Natural killer cell (primary cell): ENCODE results near the gene CYP26B1. TPM values are rescaled to one million over a fixed set of nuclear protein-coding genes. Genes with fewer than 3 reads are reported as not detected.

Source experiments
- ATAC-seq, 3 donors: fragments of 150-1000 bp in 2 of 3; fragments of 200-7000 bp in 1 of 3; cut with Tn5 transposase; 1 replicate in 1 of 3; 2 replicates in 2 of 3; pipeline ENCODE4 v1.10.0; 2021; ENCODE audit warnings: mild to moderate bottlenecking in 2 of 3, moderate library complexity in 2 of 3
- DNase-seq, 2 donors: peaks; one replicate each; pipeline versions ENCODE4 v3.0.0 to v3.0.0-alpha.2; 2013 to 2021; ENCODE audit warnings: mixed read lengths in 1 of 2
- H3K27ac ChIP-seq: one replicate; pipeline ENCODE4 v1.5.1; 2013; ENCODE audit warnings: mild to moderate bottlenecking, low read length
- H3K27me3 ChIP-seq: one replicate; pipeline ENCODE4 v1.6.1; 2013; ENCODE audit warnings: low read length; ENCODE audit not compliant: control insufficient read depth, insufficient read depth
- H3K36me3 ChIP-seq: one replicate; pipeline ENCODE4 v1.6.1; 2013; ENCODE audit warnings: low read length; ENCODE audit not compliant: control insufficient read depth, insufficient read depth
- H3K4me1 ChIP-seq: one replicate; pipeline ENCODE4 v1.6.1; 2013; ENCODE audit warnings: low read length; ENCODE audit not compliant: control insufficient read depth, insufficient read depth
- H3K4me3 ChIP-seq: one replicate; pipeline ENCODE4 v1.5.1; 2013; ENCODE audit warnings: low read length
- H3K9me3 ChIP-seq: one replicate; pipeline ENCODE4 v1.6.1; 2013; ENCODE audit warnings: low read length; ENCODE audit not compliant: control insufficient read depth, insufficient read depth
- H3K27ac Mint-ChIP-seq, 2 donors: one replicate each; pipeline ENCODE4 v1.8.0; 2022; ENCODE audit warnings: mild to moderate bottlenecking in 2 of 2, mixed read lengths in 2 of 2, moderate library complexity in 1 of 2
- H3K27me3 Mint-ChIP-seq, 2 donors: one replicate each; pipeline ENCODE4 v1.8.0; 2022; ENCODE audit warnings: low read depth in 2 of 2, mixed read lengths in 2 of 2
- H3K36me3 Mint-ChIP-seq: one replicate; pipeline ENCODE4 v1.8.0; 2022; ENCODE audit warnings: mixed read lengths
- H3K4me1 Mint-ChIP-seq, 2 donors: one replicate each; pipeline ENCODE4 v1.8.0; 2022; ENCODE audit warnings: mixed read lengths in 2 of 2
- H3K4me3 Mint-ChIP-seq: one replicate; pipeline ENCODE4 v1.8.0; 2022; ENCODE audit warnings: mild to moderate bottlenecking, moderate library complexity, mixed read lengths
- H3K9me3 Mint-ChIP-seq, 2 donors: one replicate each; pipeline ENCODE4 v1.8.0; 2022; ENCODE audit warnings: mixed read lengths in 2 of 2
- WGBS: methylation state at CpG from one replicate; pipeline ENCODE4 v1.1.7; 2013; ENCODE audit warnings: missing lambda C conversion rate; ENCODE audit not compliant: insufficient coverage; 5-methylcytosine and 5-hydroxymethylcytosine counted together
- intact Hi-C: fragments of 100-400 bp; cut with micrococcal nuclease; formaldehyde crosslinking; loops from one replicate; pipeline ENCODE4 v1.14.2; 2022
- total RNA-seq, 4 donors: library from RNA; stranded (reverse); fragments of 120-200 nt in 1 of 4; gene quantifications; one replicate each; pipeline versions ENCODE4 v1.2.3 to v1.2.4, GENCODE V29; 2013 to 2022
- TF ChIP-seq, protein P1 (sequence below): fragments of 200-600 bp; IDR thresholded peaks from one replicate; pipeline ENCODE4 v1.8.0; 2022; ENCODE audit warnings: antibody characterized with exemption

The CYP26B1 gene
- total RNA-seq, 3 donors from 2014 or later (not counting 1 experiment from before 2014, with no cell fraction given) = not detected

DNA sequence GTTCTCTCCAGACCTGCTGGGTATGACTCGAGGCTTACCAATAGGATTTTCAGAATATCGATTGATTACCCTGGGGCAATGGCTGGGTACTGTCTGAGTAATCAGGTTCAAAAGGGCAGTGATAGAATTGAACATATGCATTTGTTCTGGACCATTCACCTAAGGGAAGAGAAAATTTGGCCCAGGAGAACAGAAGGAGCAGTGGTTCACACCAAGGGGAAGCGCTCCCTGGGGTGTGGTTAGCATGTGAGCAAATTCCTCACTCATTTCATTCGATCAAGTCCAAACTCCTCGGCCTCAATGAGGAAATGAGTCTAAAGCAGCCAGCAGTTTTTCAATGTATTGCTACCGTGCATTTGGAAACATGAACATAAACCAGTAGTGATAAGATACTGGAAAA is 55.6 kb downstream of the CYP26B1 start:
- ATAC-seq (no peak), DNase-seq (no peak)
- H3K36me3 Mint-ChIP-seq = no peaks in the 10 kb centered on the region
- Histone ChIP-seq H3K9me3 (no peaks in the 10 kb centered on the region), H3K4me1 (no peaks in the 10 kb centered on the region), H3K27ac (no peak overlapping the region), H3K27me3 (no peaks in the 10 kb centered on the region), H3K4me3 (no peak overlapping the region), H3K36me3 (no peaks in the 10 kb centered on the region)
- intact Hi-C loops = no loop called here
- H3K9me3 Mint-ChIP-seq = peaks cover 0 to 2% of the 10 kb centered on the region in 2 donors
- H3K27me3 Mint-ChIP-seq = peaks cover 0 to 3% of the 10 kb centered on the region in 2 donors
- 85% methylated on average over 5 of the region's 6 CpGs for WGBS
- H3K4me3 Mint-ChIP-seq = no peak overlapping the region
- TF ChIP-seq, protein P1, sequence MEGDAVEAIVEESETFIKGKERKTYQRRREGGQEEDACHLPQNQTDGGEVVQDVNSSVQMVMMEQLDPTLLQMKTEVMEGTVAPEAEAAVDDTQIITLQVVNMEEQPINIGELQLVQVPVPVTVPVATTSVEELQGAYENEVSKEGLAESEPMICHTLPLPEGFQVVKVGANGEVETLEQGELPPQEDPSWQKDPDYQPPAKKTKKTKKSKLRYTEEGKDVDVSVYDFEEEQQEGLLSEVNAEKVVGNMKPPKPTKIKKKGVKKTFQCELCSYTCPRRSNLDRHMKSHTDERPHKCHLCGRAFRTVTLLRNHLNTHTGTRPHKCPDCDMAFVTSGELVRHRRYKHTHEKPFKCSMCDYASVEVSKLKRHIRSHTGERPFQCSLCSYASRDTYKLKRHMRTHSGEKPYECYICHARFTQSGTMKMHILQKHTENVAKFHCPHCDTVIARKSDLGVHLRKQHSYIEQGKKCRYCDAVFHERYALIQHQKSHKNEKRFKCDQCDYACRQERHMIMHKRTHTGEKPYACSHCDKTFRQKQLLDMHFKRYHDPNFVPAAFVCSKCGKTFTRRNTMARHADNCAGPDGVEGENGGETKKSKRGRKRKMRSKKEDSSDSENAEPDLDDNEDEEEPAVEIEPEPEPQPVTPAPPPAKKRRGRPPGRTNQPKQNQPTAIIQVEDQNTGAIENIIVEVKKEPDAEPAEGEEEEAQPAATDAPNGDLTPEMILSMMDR = no peak
- H3K4me1 Mint-ChIP-seq = no peaks in the 10 kb centered on the region
- H3K27ac Mint-ChIP-seq = no peak overlapping the region

DNA sequence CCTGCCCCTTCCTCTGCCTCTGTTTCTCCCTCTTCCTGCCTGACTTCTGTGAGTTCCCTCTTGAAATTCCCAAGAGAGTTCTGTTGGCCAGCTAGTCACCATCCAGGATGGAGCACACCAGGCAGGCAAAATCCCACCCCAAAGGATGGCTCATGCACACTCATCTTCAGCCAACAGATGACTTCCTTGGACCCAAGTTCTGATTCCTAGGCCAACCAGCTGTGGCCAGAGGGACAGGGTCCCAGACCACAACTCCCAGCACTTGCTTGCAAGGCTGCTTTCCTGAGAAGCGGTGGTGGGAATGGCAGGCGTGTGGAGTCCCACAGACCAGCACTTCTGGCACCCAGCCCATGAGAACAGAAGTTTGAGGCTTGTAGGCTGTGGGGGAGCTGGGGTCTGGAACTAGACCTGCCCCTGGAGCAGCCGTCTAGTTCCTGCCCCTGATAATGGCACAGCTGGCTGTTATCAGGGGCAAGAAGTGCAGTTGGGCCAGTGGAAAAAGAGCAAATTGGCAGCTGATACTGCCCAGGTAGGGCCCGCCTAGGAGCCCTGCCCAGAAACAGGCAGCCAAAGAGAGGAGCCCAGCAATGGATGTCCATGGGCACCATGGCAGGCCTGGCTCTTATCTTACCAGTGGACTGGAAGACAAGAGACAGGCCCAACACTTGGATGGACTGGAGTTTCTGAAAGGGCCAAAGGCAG is 56.7 kb downstream of the CYP26B1 start:
- H3K27me3 ChIP-seq = no peaks in the 10 kb centered on the region
- peaks cover 0 to 3% of the 10 kb centered on the region in 2 donors for H3K27me3 Mint-ChIP-seq
- no peak overlapping the region for H3K27ac ChIP-seq
- DNase-seq (no peak), ATAC-seq (no peak)
- H3K4me3 ChIP-seq = no peak overlapping the region
- TF ChIP-seq, protein P1 = no peak
- no peaks in the 10 kb centered on the region for H3K36me3 Mint-ChIP-seq
- H3K4me1 Mint-ChIP-seq = no peaks in the 10 kb centered on the region
- 86% methylated on average over 4 of the region's 4 CpGs for WGBS
- H3K4me1 ChIP-seq = no peaks in the 10 kb centered on the region
- no peak overlapping the region for H3K4me3 Mint-ChIP-seq
- H3K9me3 ChIP-seq = no peaks in the 10 kb centered on the region
- intact Hi-C loops = no loop called here
- no peak overlapping the region for H3K27ac Mint-ChIP-seq
- H3K9me3 Mint-ChIP-seq = peaks cover 0 to 2% of the 10 kb centered on the region in 2 donors
- H3K36me3 ChIP-seq = no peaks in the 10 kb centered on the region

DNA sequence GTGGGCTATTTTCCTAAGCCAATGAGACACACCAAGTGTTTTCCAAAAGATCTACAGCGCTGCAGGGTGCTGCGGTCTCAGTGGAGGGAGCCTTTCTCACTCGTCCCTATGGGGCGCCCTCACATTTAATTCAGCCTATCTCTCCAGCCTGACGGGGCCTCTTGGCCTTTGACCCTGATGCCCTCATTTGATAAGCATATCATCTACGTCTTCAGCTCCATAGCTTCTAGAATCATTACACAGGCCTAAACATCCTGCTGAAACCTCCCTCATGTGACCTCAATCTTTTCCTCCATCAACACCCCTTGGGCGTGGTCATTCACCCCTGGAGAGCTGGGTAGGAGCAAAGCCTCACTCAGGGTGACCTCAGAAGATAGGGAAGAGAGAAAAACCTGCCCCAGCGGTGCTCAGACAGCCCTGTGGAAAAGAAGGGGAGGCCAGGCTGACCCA is 57.4 kb downstream of the CYP26B1 start:
- ATAC-seq (no peak), DNase-seq (no peak)
- WGBS = 81% methylated on average over 8 of the region's 8 CpGs
- H3K27me3 Mint-ChIP-seq = peaks cover 0 to 3% of the 10 kb centered on the region in 2 donors
- Histone ChIP-seq H3K27me3 (no peaks in the 10 kb centered on the region), H3K27ac (no peak overlapping the region), H3K9me3 (no peaks in the 10 kb centered on the region), H3K36me3 (no peaks in the 10 kb centered on the region), H3K4me3 (no peak overlapping the region), H3K4me1 (no peaks in the 10 kb centered on the region)
- H3K4me3 Mint-ChIP-seq = no peak overlapping the region
- H3K36me3 Mint-ChIP-seq = no peaks in the 10 kb centered on the region
- TF ChIP-seq, protein P1 = no peak
- no peak overlapping the region for H3K27ac Mint-ChIP-seq
- H3K9me3 Mint-ChIP-seq = peaks cover 0 to 2% of the 10 kb centered on the region in 2 donors
- intact Hi-C loops = no loop called here
- no peaks in the 10 kb centered on the region for H3K4me1 Mint-ChIP-seq

DNA sequence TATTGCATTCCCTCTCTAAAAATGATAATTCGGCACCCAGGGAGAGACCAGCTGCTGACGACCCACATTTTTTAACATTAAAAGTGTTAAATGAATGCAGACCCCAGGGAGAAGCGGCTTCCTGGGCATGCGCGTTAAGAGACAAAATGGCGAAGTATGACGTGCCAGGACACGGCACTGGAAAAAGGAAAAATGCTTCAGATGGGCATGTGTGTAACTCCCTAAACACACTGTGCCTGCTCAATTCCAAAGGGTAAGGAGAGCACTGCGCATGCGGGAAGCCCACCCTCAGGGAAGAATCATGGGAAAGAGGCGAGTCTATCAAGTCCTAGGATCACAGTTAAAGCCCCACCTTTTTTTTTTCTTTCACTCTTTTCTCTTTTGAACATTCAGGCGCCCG is 58.1 kb downstream of the CYP26B1 start:
- H3K27me3 ChIP-seq = no peaks in the 10 kb centered on the region
- no peaks in the 10 kb centered on the region for H3K36me3 ChIP-seq
- Mint-ChIP-seq H3K9me3 (peaks cover 0 to 2% of the 10 kb centered on the region in 2 donors), H3K27me3 (peaks cover 0 to 3% of the 10 kb centered on the region in 2 donors), H3K4me3 (no peak overlapping the region), H3K36me3 (no peaks in the 10 kb centered on the region), H3K4me1 (no peaks in the 10 kb centered on the region), H3K27ac (no peak overlapping the region)
- 92% methylated on average over 13 of the region's 13 CpGs for WGBS
- no peak overlapping the region for H3K4me3 ChIP-seq
- ATAC-seq (no peak), DNase-seq (no peak)
- no peaks in the 10 kb centered on the region for H3K4me1 ChIP-seq
- no peaks in the 10 kb centered on the region for H3K9me3 ChIP-seq
- H3K27ac ChIP-seq = no peak overlapping the region
- intact Hi-C loops = no loop called here
- TF ChIP-seq, protein P1 = no peak
